Right kidney (tissue), 1 donor: Measurements from ENCODE around the gene ADCYAP1R1.
A peak's percentile ranks its signal among the peaks of the same experiment; 100 is the strongest.

ENCODE experiments used
- DNase-seq: peaks from one replicate; pipeline ENCODE4 v3.0.0-alpha.2; 2016

The ADCYAP1R1 gene

DNA sequence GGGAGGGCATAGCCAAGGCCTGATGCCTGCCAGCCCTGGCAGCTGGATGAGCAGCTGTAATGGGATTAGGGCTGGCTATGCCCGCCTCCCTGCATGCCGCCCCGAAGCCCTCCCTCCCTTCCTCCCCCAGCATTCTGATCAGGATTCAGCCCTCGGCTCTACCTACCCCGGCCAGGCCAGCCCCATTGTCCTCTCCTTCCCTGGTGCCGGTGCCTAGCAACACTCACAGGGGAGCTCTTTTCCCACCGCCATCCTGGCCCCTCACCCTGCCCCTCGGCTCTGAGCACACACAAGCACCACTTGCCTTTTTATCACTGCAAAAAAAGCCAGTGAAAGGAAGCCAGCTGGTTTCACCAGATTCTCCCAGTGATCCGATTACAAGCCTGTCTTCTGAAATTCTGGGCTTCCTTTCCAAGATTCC is 9.0 kb upstream of the ADCYAP1R1 start:
- DNase-seq = peak; percentile 22

DNA sequence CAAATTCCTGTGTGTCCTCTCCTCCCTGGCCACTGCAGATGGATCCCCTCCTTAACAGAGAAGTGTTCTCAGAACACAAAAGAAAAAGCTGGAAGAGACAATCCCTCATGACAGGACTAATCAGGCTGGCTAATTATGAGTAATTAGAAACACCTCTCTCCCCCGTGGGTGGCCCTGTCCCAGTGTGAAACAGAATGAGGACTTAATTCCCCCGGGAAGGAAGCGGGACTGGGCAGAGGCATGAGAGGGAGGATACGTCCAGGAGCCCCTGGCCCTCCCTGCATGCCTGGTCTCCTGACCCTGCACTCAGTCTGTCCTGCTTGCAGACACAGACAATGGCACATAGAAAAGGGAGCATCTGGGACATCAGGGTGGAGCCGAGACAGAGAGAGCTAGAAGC is 7.6 kb upstream of the ADCYAP1R1 start:
- DNase-seq = no peak

DNA sequence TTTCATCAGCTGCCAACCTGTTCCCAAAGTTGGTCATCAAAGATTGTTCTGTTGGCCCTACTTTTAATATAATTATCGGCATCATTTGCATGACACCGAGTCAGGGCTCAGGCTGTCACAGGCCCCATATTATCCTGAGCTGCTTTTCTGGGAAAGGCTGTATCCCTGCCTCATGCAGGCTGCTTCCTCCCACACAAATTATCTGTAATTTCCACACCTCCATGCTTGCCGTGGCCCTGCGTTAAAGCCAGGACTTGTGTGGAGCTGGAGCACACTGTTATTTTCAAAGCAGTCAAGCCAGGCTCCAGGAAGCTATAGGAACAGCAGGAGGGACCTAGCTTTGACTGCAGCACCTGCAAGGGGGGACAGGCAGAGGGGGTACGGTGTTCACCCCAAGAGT is 5.4 kb upstream of the ADCYAP1R1 start:
- no peak for DNase-seq

DNA sequence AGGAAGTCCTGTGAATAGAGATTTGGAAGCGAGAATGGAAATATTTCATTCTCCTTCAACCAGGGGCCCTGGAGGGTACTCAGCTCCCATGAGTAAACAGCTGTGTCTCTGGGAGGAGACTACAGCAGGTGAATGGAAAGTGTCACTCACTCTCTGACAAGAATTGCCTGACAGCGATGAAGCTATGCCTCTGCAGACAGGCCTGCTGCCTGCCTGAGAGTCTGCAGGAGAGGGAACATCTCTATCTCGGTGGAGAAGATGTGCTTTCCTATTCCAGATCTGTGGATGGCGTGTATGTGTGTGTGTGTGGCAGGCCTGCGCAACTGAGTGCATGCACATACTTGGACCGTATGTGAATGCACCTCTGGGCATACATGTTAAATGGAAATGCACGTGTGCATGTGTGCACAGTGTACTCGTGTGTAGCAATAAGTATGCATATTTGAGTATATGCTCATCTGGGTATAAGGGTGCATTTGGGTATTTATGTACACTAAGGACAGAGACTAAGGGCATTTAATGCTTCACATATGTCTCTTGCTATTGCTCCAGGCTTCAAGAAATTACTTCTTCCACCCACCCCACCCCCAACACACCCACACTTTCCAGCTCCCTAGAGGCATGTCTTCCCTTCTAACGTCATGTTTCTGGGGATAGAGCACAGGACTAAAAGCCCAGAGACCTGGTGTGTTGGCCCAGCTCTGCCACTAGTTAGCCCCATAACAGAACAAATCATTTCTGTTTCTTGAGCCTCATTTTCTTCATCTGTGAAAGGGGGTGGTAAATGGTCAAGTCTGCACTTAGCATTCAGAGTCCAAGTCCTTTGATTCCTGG is 4.6 kb upstream of the ADCYAP1R1 start:
- no peak for DNase-seq

DNA sequence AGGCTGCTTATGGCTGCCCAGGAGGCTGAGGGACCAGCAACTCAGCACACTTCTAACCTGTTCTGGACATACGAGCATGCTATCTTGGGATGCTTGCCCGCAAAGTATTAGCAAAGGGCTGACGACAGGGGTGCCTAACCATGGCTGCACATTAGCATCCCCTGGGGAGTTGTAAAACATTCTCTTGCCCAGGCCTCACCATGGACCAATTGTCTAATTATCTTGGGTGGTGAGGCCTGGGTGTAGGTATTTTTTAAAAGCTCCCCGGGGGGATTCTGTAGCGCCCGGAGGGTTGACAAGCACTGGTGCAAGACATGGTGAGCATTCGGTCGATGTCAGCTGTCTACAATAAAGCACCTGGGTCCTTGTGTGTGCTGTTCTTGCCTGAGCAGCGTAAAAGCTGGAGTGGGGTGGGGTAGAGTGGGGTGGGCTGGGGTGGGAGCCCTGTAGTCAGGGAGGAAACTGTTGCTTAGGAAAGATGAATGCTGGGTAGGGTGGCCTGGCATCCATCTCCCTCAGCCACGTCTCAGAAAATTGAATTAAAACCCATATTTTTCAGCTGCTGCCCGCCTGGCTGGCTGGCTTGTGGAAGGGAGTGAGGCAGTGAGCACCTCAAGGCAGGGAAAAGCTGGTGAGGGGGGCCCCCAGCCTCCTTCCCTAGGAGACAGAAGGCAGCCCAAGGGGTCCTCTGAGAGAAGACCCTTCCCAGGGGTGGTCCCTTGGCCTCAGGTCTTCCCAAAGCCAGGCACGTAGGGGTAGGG is 2.9 kb upstream of the ADCYAP1R1 start:
- DNase-seq = no peak

DNA sequence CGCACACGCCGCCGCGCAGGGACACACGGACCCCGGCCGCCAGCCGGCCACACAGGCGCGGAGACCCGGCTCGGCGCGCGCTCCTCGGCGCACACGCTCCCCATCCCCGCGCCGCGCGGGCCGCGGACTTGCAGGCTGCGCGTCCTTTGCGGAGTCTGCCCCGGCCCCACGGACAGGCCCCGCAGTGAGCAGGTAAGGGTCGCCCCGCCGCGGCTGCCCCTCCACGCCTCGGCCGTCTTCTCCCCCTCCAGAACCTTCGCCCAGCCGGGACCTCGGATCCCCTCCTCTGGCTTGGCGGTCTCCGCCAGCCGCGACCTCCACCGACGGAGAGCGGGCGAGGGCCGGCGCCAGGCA is 356 bp downstream of the ADCYAP1R1 start:
- DNase-seq = peak; percentile 64

DNA sequence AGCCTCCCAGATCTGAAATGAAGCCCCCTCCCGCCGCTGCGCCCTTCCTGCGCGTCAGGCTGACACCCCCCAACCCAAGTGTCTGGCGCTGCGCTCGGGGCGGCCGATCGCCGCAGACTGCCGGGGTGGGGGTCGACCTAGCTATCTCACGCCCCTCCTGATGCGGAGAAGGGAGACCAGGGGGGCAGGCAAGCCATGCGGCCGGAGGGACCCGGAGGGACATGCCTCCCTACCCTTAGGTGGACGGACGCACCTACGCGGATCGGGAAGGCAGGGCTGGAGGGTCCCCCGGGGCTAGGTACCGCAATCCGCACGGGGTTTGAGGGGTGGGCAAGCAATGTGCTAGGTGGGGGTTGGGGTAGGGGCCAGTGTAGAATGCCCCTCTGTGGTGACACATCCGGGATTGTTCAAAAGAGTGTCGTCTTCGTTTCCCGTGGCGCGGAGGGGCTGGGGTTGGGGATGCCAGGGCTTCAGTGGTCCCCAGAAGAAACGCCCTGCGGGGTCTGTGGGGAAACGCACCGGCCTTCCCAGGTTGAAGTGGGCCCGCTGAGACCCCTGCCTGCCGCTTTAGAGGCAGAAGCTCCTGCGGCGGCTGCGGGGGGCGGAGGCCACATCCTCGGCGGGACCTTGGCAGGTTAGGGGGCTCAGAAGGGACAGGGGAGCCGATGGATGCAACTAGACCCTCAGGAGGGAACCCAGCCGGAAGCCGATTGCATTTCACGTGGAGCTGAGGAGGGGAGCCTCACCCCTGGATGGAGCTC is 913 bp downstream of the ADCYAP1R1 start:
- DNase-seq = no peak

DNA sequence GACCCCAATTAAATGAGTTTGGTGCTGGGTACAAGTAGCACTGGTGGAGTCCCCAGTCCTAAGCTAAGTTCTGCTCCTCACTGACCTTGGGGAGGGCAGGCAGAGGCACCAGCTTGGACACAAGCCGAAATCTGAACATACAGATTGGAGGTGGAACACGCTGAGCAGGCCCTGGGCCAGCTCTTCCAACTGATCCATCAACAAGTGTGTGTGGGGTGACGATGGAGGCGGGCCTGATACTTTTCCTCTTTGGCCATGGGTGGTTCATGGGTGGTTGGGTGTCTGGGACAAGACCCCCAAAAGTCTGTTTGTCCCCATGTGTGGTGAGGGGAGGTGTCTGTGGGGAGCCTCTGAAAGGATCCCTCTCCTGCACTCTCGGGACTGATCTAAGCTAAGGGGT is 1.9 kb downstream of the ADCYAP1R1 start:
- no peak for DNase-seq

DNA sequence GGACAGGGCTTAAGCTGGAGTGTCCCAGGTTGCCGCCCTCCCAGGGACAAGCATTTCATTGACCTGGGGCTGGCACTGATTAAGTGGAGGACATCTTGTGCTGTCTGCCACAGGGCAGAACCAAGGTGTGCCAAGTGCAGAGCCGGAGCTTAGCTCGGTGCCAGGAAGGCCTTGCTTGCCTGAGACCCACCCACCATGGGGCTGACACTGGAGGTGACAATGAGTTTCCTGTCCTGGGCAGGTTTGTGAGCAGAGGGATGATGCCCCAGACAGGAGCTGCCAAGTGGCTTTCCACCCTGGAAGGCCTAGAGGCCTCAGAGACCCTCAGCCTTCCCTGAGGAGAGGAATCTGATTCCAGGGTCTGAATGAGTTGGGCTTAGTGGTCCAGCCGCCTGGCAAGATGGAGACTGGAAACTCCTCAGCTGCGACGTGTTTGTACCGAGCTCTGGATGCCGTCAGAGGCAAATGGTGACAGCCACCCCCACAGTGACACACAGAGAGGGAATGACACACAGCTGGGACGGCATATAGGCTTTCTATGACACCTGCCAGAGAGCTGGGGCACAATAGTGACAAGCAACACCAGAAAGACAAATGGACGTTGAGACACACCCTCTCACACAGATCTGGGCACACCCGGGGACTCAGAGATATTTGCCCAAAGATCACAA is 2.6 kb downstream of the ADCYAP1R1 start:
- DNase-seq = no peak

DNA sequence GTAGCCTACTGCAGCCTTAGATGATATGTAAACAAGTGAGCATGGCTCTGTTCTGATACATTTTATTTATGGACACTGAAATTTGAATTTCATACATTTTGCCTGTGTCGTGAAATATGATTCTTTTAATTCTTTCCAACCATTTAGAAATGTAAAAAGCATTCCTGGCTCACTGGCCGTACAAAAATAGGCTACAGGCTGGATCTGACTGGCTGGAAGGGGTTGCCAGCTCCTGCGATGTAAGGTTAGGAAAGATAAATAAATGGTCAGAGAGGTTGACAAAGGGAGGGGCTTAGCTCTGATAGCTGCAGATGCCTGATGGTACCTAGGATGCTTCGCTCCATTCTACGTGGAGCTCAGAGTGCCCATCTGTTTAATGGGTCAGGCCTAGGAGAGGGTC is 3.4 kb downstream of the ADCYAP1R1 start:
- DNase-seq = no peak

DNA sequence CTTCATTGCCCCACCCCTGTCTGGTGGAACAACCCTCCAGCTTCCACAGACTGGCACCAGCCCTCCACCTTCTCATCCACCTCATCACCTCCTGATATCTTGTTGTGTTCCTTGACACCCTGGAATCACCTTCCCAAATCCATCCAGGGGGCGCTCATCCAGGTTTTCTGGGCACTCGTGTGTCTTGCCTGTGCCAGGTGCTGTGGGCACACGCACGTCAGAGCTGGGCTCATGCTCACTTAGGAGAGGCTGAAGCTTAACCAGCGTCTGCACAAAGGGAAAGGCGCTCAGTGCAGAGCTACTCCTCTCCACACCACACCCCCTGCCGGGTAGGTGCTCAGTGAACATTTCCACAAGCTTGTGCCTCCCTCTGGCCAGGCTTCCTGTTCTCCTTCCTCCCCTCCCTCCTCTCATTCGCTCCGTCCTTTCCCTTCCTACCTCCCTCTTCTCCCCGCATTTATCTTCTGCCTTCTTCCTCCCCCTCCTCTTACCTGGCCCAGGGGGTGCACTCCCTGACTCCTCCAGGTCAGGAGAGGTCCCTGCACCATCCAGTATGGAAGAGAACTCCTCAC is 4.8 kb downstream of the ADCYAP1R1 start:
- no peak for DNase-seq

DNA sequence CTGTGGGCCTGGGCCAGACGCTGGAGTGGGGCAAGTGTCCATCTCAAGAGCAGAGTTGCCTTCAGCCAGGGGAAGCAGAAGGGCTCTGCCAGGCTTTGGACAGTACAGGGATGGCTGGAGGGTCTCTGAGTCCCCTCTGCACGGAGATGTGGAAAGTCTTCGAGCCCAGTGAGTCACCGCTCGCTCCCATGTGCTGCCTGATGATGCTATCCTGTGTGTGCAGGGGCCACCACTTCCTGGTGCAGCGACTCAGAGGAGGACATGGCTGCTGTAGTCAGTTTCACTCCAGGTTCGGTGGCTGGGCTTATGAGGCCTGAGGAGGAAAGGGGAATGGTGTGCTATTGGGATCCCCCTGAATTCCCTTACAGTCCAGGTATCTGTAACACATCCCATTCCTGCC is 6.0 kb downstream of the ADCYAP1R1 start:
- DNase-seq = no peak

DNA sequence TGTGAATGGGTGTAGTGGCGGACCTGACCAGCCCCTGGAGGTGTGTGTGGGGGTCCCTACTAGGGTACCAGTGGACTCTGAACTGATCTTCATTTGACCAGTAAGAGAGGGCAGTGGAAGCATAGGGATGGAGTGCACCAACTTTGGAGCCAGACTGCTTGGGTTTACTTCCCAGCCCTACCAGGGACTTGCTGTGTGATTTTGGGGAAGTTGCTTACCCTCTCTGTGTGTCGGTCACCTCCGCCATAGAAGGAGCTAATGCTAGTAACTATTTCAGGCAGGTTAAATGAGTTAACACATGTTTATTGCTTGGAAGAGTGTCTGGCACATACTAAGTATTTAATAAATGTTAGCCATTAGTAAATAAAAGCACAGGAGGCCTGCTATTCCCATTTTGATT is 6.6 kb downstream of the ADCYAP1R1 start:
- DNase-seq = no peak

DNA sequence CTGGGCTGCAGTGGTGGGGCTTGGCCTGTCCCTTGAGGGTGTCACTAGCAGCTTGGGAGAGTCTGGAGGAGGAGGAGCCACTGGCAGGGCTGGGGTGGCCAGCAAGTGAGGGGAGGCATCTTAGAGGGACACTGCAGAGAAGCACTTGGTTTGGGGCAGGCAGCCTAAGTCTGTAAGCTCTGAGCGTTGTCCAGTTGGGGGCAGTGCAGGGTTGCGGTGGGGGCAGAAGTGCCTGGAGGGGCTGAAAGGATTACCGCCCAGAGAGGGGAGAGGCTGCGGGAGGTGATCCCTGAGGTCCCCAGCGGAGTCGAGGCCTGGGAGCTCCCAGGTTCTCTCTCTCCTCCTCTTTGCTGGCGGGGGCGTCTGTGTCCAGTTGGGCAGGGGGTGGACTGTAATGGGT is 7.4 kb downstream of the ADCYAP1R1 start:
- no peak for DNase-seq

DNA sequence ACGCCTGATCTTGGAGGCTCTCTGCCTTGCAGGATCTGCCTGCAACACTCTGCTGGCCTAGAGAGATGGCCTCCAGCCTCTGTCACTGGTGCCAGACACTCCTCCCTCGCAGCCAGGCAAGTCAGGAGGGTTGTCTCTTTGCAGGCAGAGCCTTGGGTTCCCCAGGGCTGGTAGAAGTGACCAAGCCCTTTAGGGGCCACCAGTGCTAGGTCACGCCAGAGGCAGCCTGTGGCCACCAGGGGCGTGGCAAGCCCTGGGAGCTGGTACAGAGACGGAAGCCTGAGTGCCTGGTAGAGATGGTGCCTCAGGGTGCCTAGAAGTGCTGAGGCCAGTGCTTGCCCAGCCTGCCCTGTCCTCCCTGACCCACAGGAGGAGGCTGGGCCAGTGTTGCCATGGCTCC is 9.1 kb downstream of the ADCYAP1R1 start:
- DNase-seq = no peak

DNA sequence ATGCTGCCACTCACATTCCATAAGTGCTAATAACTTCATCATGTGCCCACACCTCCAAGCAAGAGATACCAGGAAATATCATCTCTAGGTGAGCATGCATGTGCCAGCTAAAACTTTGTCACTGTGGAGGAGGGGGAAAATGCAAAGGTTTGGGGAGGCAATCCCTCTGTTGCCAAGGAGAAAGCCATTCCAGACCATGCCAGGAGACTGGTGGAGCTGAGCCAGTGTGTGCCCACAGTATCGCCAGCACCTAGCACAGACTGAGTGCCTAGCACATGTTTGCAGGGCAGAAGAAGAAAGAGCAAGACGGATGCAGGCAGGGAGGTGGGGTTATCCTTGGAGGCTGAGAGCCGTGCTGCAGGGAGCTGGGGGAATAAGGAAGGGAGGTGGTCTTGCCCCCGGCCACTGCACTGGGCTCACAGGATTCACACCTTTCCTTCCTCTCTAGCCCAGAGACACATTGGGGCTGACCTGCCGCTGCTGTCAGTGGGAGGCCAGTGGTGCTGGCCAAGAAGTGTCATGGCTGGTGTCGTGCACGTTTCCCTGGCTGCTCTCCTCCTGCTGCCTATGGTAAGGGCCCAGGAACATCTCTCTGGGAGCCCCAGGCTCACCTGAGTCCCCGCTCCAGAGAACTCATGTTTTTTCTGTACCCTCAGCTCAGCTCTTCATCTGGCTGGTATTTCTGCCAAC is 10.8 kb downstream of the ADCYAP1R1 start:
- no peak for DNase-seq

DNA sequence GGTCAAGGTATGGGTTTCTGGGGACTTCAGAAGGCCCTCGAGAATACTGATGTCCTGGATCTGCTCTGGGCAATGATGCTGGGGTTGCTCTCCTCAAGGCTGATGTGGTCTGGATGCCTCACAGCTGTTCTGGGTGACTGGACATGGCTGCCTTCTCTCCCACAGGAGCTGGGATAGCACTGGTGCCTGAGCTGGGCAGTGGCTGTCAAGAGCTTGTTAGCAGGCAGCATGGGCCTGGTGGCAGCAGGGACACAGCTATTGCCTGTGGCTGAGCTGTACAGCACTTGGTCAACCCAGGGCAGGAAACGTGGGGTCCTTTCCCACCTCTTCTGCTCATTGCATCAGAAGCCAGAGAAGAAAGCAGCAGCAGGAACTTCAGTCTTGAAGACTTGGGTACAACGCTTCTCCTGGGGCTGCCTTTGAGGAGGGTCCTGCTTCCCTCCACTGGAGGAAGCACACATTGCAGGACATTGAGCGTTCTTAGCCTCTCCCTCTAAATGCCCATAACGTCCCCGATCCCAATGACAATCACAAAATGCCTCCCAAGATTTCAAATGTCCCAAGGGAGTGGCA is 13.0 kb downstream of the ADCYAP1R1 start:
- DNase-seq = no peak

DNA sequence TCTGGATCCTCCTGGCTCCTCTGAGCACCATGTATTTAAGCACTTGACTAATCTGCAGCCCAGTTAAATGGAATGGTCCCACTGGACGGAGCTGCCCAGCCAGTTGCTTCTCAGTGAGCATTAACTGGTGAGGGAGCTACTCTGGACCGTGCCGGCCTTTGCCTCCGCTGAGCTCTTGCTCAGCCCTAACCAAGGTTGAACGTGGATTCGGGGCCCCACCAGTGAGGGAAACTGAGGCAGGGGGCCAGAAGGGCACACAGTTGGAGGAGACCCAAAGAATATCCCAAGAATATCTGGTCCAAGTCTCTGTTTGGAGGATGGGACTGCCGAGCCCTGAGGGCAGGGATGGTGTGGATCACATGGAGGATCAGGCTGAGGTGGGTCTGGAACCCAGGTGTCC is 13.7 kb downstream of the ADCYAP1R1 start:
- no peak for DNase-seq

DNA sequence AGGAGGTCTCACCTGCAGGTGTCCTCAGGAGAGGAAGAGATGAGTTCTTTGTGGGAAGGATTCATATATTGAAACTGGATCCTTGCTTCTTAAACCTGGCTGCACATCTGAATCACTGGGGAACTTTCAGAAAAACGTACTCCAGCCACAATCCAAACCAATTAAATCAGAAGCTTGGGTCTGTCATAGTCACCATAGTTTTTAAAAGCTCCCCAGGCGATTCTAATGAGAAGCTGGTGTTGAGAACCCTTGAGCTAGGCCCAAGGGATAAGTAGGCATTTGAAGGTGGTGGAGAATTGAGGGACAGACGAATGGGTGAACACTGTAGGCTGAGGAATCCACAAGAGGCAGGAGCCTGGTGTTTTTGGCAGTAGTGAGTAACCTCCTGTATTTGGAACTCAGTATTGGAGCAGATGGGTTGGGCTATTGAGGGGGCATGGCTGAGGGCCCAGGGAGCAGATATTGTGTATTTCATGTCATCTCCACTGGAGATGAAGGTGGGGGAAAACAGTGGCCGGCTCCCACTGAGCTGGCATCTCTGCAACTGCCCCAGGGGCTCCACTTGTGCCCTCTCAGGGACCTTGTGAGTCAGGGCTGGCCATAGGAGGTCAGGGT is 14.5 kb downstream of the ADCYAP1R1 start:
- DNase-seq = no peak

DNA sequence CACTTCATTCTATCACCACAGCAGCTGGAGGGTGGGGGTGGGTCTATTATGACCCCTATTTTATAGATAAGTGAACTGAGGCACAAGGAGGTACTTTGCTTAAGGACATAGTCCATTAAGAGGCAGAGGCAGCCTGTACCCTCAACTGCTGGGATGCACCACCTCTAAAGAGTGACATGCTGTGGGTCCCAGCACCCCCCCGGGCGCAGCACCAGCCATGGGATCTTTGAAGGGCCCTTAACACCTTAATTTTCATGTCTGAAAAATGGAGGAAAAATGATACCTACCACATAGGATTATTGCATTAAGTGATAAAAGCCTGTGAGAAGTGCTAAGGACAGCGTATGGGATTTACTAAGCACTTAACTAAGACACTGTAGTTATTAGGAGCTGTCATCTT is 15.4 kb downstream of the ADCYAP1R1 start:
- DNase-seq = no peak
